DMS79 treated with DMSO at 0.1 percent for 48 hours (cell line): ENCODE measurements around the gene NEK10.

ENCODE experiments used
- DNase-seq: peaks from one replicate; lab custom pipeline; 2025; lab: John Stamatoyannopoulos, UW

NEK10 gene

DNA sequence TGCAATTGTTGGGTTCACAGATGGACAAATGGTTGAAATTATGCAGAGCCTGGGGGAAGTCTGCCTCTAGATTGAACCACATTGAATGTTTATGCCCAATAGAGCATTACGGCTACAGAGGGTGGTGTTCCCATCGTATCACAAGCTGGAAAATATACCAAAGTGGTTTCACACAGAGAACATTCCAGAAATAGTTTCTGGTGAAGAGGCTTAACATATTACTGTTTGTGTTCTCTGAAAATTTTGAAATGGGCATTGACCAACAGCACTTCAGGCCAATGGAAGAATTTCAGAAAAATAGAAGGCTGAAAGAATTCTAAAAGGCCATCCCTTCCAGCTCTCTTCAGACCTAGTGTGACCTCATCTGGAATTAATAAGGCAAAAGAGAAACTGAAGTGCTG is 203.9 kb downstream of the NEK10 start:
- no peak for DNase-seq

GRCh38 chr3:27160779-27161287 is 208.3 kb downstream of the NEK10 start:
- no peak for DNase-seq

DNA sequence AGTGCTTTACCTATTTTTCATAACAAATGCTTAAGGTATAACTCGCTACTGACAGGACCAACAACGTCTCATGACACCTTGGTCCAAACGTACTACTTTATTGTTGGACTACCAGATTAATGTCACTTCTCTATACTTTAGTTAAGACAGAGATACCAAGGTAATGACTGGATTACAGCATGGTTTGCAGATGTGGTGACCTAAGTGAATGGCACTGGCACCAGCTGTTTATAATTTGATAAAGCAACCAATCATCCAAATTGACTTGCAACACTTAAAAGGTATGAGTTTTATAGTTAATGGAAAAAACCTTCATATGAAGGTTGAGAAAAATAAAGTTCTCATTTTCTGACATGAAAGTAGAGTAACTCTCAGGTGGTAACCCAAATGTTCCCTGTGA is 209.0 kb downstream of the NEK10 start:
- no peak for DNase-seq

DNA sequence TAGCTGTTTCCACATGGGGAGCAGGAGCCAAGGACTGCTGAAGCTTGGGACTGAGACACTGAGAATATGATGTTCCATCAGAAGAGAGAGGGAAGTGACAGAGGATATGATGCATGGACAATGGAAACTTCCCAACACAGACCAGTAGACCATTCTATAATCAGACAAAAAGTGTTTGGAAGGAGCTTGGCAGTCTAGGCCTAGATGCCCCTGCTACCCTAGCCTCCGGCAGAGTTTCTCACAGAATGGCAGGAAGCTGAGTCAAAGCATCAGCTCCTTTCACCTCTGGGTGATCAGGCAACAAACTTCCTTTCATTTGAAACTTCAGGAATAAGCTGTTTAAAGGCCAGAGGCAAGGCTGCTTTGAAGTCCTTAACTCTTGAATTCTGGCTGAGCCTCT is 222.0 kb downstream of the NEK10 start:
- no peak for DNase-seq

DNA sequence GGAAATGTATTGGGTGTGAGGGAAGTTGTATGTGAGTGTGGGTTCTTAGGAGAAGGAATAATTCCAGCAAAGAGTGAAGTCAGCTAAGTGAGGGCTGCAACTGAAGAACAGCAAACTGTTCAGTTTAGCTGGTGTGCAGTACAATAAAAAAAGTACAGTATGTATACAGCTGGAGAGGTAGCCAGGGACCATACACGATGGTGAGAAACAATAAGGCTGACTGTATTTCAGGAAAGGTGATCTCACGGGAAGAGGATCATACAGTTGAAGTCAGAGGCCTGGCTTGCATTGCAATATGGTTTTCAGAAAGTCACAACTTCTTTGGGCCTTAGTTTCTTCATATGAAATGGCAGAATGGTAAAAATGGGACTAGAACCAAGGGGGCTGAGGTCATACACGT is 222.4 kb downstream of the NEK10 start:
- no peak for DNase-seq

DNA sequence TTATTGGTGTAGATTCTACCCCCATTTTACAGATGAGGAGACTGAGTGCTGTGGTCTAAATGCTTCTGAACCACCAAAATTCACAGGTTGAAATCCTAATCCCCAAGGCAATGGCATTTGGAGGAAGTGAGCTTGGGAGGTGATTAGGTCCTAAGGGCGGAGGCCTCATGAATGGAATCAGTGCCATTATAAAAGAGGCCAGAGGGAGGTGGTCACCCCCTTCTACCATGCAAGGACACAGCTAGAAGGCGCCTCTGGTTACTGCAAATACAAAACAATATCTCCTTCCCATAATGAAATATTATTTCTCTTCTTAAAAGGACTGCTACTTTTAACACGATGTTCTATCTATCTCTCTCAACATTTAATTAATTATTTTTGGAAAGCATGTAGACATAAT is 223.5 kb downstream of the NEK10 start:
- no peak for DNase-seq

- no peak for DNase-seq
Measured at GRCh38 chr3:27141668-27142067, 227.5 kb downstream of the NEK10 start.

- no peak for DNase-seq
Measured at GRCh38 chr3:27138562-27138961, 230.6 kb downstream of the NEK10 start.

DNA sequence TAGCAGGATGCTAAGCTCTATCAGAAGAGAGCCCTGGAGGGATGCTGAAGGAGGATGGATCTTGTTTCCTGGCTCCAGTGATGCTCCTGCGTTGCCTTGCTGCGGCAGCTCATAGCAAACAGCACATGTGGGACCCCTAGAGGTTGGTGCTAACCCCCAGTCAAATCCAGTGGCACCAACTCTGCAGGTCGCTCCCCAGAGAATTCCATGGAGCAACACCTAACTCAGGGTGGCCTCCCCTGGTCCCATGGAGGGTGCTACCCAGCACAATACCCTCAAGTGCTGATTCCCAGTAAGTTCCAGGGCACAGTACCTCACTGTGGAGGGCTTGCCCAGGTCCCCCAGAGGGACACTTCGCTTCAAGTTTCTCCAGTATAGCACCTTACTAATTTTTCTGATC is 231.2 kb downstream of the NEK10 start:
- no peak for DNase-seq

DNA sequence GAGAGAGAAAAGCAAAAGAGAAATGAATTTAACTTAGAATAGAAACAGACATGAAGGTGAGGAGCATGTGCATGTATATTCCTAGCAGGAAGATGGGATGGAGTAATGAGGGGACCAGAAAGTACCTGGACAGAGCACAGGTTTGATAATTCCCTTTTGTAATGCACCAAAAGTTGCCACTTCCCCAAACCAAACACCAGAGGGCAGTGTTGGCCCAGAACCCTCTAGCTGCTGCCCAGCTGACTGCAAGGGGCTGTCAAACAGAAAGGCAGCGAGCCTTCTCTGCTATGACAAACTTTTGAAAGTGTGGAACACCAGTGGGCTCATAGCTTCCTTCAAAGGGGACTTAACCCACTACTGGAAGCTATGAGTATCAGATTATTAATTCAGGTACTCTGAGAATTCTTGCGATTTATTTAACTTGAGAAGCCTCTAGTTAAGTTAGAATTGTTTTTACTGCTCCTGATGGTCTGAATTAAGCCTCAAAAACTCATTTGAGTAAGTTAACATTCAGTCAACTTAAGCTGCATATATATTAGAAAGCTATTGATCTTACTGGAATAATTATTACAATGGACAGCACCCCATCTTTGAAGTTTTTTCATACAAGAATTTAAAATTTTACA is 234.9 kb downstream of the NEK10 start:
- DNase-seq = peak; percentile 44

- DNase-seq = no peak
Measured at GRCh38 chr3:27133060-27133459, 236.1 kb downstream of the NEK10 start.

GRCh38 chr3:27130796-27131195 is 238.4 kb downstream of the NEK10 start:
- no peak for DNase-seq

- DNase-seq = no peak
Measured at GRCh38 chr3:27127879-27128278, 241.3 kb downstream of the NEK10 start.

GRCh38 chr3:27127195-27127594 is 242.0 kb downstream of the NEK10 start:
- peak; percentile 22 for DNase-seq

DNA sequence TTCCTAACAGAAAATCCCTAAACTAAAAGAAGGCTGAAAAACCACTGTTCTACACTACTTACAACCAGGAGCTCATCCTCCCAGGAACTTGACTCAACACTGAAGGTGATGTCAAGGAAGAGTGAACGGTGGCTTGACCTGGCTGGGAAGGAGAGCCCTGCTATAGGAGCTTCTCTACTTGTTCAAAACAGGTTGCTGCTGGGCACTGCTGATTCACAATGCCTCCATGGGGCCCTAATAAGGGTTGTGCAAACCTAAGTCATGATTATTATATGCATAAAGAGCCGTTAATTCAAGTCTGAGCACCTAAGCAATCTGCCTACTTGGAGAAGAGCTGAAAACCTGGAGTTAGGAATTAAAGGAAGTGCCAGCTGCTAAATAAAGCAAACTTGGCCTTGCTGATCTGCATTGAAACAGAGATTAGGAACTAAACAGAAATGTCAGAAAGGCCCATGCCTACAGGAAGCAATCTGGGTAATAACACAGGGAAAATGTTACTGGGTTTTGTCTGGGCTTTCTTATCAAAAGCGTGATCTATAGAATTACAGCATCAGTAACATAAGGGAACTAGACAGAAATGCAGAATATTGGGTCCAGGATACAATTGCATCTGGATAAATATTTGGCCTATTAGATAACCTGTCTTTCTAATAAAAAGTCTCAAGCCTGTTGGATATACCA is 243.2 kb downstream of the NEK10 start:
- no peak for DNase-seq

- DNase-seq = no peak
Measured at GRCh38 chr3:27119639-27120038, 249.5 kb downstream of the NEK10 start.

DNA sequence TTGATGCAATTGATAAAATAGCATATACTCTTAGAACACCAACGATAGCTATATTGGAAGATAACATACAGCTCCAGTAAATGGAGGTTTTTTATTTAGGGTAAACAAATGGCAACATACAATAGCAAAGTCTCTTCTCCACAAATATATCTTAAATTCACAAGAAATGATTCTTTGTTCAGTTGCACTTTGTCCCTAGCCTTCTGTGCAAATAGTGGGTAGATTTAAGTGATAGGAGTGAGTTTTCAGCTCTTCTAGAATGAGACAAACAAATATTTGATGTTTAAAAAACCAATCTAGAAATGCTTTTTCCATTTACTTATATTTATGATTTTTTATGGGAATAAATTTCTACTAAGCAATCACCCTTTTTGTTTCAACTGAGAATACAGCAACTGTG is 253.8 kb downstream of the NEK10 start:
- no peak for DNase-seq

DNA sequence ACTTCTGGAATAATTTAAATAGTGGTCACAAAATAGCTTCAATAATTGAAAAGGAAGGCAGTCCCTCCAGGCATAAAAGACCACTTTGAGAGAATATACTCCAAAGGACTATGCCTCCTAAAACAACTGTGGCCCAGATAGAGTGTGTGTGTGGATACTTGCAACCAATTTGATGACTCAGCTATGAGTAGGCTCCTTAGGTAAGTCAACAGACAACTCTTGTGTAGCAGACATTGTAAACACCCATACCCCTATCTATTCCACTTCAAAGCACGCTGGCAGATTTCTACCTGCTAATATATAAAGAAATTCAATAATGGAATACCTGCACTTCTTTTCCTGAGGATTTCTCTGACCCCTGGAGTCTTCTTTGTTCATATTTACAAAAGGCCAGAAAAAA is 254.5 kb downstream of the NEK10 start:
- no peak for DNase-seq

DNA sequence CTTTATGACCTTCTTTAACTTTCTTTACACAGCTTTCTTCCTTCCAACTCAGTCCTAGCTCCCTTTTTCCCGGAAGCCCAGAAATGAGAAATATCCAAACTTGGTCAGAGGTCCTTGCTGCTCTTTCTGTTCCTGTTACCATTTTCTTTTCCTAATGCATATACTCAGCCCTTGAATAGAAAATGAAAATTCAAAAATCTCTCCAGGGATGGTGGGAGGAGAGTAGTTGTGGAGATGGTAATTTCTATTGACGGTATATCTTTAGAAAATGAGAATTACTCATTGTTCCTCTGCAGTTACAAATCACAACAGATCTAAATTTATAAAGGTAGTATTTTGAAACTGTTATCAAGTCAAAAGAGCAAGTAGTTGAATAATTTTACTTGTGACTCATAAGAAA is 255.1 kb downstream of the NEK10 start:
- no peak for DNase-seq

GRCh38 chr3:27110020-27110419 is 259.2 kb downstream of the NEK10 start:
- DNase-seq = no peak

DNA sequence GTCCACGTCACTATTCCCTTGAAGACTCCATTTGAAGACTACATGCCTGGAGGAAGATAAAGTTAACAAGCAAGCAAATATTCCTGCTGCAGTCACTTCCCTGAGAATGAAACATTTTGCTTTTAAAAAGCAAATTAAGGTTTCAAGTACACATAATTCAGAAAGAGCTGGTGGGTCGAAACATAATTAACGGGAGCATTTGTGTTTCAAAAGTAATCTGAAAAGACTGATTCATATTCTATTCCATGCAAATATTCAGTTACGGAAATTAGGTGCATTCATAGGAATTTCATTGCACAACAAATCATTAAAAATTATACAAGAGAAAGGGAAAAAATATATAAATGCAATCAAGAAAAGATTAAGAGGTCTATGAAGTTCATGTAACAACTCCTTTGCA is 260.9 kb downstream of the NEK10 start:
- no peak for DNase-seq

- DNase-seq = no peak
Measured at GRCh38 chr3:27105904-27106303, 263.3 kb downstream of the NEK10 start.

GRCh38 chr3:27097182-27097581 is 272.0 kb downstream of the NEK10 start:
- no peak for DNase-seq
